ENCODE results near the gene HMCN1.
"Not testable (repeated sequence)": the region's sequence is repeated elsewhere in the genome, so short reads cannot be mapped to it uniquely, and the experiment has no call there.

Gene HMCN1

GRCh38 chr1:186195377-186195931 lies 461.3 kb downstream of the HMCN1 start:
- DNase-seq (ENCODE audit: low read depth, low spot score) = no peak

DNA sequence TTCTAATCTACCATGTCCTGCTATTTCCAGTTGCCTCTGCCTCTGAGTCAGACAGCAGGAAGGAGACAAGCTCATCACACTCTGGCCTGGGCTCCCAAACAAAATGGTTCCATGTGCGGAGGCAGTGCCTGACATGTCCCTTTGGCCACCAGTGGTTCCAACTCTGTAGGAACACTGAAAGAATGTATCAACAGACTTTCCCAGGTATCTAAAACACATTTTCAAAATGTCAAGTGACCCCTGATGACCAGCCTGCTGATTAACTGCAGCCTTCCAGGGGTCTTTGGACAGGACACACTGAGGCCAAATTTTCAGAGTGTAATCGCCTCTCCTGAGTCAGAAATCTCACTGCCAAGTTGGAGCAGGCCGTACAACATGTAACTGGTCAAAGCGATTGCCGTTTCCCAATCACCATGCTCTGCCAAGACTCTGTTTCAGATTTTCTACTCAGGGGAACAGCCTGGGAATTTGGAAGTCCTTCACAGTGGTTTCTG lies 468.1 kb downstream of the HMCN1 start:
- DNase-seq (ENCODE audit: low read depth, low spot score) = no peak

GRCh38 chr1:186202776-186203175 lies 468.6 kb downstream of the HMCN1 start:
- DNase-seq (ENCODE audit: low read depth, low spot score) = no peak

GRCh38 chr1:186206048-186206570 lies 471.9 kb downstream of the HMCN1 start:
- DNase-seq (ENCODE audit: low read depth, low spot score) = no peak

- DNase-seq (ENCODE audit: low read depth, low spot score) = no peak
Observed at GRCh38 chr1:186207391-186208085, 473.3 kb downstream of the HMCN1 start.

DNA sequence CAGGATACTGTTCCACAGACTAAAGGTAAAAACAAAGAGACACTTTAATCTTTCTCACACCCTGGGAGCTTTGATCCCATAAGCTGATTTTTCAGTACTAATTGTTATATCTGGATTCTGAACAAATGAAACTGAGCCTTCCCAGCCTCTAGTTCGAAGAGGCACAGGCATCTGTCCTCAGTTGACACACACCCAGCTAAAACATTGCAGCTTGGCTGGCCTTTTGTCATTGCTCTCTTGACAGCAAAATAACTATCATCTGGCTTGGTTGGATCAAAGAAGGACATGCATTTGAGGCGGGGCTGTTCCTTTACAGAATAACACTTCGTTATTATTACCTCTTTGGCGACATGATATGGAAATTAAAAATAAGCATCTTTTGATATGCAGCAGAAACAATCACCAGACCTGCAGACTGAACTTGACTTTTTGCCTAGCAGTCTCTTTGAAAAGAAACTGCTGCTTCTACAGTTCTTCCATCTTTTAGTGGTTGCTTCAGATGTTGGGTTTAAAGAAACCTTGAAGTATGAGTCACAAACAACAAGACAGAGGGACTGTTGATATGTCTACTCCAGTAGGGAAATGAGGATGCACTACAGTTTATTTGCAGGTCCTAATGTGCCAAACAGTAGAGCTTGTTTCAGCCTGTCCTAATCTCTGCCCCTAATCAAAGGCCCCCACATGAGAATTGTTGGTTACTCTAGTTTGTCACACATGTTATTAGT lies 474.4 kb downstream of the HMCN1 start:
- DNase-seq (ENCODE audit: low read depth, low spot score) = no peak

DNA sequence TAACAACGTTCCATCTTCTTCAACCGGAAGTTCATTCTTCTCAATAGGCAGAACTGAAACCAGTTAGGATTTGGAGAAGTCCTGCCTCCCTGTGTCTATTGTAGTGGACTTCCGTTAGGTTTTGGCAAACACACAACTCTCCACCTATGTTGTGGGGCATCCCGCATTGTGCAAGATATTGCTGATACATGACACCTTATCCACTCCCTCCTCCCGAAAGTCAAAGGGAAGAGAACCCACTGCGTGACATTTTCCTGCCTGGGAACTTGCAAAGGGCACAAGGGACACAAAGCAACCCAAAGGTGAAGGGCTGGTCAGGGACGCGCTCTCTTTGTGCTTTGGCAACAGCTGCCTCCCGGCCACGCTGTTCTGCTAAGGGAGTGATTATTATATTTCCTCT lies 476.1 kb downstream of the HMCN1 start:
- DNase-seq (ENCODE audit: low read depth, low spot score) = no peak

DNA sequence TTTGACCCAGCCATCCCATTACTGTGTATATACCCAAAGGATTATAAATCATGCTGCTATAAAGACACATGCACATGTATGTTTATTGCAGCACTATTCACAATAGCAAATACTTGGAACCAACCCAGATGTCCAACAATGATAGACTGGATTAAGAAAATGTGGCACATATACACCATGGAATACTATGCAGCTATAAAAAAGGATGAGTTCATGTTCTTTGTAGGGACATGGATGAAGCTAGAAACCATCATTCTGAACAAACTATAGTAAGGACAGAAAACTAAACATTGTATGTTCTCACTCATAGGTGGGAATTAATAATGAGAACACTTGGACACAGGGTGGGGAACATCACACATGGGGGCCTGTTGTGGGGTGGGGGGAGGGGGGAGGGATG lies 477.4 kb downstream of the HMCN1 start:
- DNase-seq (ENCODE audit: low read depth, low spot score) = not testable (repeated sequence)

- no peak for DNase-seq (ENCODE audit: low read depth, low spot score)
Observed at GRCh38 chr1:186212568-186213224, 478.5 kb downstream of the HMCN1 start.

GRCh38 chr1:186213225-186213607 lies 479.0 kb downstream of the HMCN1 start:
- DNase-seq (ENCODE audit: low read depth, low spot score) = no peak

- no peak for DNase-seq (ENCODE audit: low read depth, low spot score)
Observed at GRCh38 chr1:186214791-186215190, 480.6 kb downstream of the HMCN1 start.

- no peak for DNase-seq (ENCODE audit: low read depth, low spot score)
Observed at GRCh38 chr1:186215636-186216035, 481.4 kb downstream of the HMCN1 start.

DNA sequence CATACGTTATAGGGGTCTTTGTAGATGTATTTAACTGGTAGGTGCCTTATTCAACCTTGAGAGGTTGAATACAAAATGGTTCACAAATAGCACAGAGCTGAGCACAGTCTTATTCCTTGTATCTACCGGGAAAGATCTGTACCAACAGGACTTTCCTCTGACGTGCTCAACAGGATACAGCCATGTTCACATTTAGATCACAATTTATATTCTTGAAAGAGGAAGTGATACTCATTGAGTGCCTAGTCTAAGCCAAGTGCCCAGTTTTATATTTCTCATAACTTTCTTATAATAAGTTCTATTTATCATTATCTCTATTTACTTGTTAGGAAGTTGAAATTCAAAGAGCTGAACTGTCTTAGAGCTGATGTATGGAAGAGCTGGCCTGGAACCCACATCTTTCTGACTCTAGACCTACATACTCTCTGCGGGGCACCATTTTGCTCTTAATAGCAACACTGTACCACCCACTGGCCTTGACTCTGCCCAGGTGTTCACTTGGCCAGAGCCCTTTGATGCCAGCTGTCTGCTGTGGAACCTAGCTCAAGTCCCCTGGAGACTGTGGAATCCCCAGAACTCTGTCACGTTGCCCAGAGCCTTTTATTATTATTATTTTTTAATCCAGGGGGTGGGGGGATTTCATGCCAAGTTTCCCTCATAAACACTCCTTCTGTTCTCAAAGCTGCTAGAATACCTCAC lies 484.6 kb downstream of the HMCN1 start:
- DNase-seq (ENCODE audit: low read depth, low spot score) = no peak

- DNase-seq (ENCODE audit: low read depth, low spot score) = no peak
Observed at GRCh38 chr1:186220067-186220466, 485.9 kb downstream of the HMCN1 start.

DNA sequence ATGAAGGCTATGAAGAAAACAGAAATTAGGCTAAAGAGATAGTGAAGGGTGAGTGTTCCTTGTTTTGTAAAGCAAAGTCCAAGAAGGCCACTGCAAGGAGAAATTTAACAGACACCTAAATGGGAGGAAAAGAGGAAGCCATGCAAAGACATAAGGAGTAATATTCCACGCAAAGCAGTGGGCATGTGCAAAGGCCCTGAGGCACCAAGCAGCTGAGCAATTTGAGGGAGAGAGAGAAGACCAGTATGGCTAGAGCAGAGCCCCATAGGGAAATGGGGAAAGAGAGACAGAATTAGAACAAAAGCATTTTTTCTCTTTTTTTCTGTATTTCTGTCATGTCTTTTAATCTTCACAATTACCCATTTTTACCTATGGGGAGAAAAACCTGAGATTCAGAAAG lies 486.7 kb downstream of the HMCN1 start:
- DNase-seq (ENCODE audit: low read depth, low spot score) = no peak

DNA sequence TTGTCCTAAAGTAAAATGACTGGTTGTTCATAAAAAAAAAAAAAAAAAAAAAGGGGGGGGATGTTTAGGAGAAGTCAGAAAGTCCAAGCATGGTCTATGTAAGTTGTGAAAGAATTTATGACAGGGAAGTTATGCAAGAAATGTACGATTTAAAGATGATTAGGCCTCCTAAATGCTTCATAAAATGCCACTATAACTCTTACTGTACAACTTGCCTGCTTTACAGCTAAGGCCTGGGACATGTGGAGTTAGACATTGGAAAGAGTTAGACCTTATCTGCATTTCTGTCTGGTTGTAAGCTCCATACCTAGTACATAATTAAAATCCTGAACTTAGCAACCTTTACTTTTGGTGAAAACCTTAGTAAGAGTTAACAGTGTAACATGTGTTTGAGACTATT lies 490.9 kb downstream of the HMCN1 start:
- no peak for DNase-seq (ENCODE audit: low read depth, low spot score)

- DNase-seq (ENCODE audit: low read depth, low spot score) = no peak
Observed at GRCh38 chr1:186228749-186229148, 494.6 kb downstream of the HMCN1 start.

DNA sequence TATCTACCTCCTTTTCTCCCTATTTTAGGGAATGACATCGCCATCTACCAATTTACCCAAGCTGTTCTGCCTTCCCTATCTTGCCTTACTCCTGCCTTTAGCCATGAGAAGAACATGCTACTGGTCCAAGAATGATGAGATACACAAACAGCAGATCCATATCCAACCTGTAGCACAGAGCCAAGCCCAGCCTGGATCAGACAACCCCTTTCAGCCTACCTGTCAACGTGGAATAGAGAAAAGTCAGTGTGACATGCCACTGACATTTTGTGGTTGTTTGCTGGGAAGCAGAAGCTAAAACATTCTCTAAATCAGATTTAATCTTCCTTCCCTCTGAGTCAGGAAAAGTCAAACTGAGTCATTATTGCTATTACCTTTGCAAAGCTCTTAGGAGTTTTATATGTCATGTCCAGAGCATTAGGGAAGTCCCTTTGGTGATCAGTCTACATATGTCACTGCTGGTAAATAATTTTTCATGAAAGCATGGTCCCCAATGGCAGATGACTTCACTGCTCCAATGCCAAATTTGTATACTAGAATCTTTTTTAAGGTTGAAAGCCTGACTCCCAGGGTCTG lies 497.8 kb downstream of the HMCN1 start:
- DNase-seq (ENCODE audit: low read depth, low spot score) = no peak

DNA sequence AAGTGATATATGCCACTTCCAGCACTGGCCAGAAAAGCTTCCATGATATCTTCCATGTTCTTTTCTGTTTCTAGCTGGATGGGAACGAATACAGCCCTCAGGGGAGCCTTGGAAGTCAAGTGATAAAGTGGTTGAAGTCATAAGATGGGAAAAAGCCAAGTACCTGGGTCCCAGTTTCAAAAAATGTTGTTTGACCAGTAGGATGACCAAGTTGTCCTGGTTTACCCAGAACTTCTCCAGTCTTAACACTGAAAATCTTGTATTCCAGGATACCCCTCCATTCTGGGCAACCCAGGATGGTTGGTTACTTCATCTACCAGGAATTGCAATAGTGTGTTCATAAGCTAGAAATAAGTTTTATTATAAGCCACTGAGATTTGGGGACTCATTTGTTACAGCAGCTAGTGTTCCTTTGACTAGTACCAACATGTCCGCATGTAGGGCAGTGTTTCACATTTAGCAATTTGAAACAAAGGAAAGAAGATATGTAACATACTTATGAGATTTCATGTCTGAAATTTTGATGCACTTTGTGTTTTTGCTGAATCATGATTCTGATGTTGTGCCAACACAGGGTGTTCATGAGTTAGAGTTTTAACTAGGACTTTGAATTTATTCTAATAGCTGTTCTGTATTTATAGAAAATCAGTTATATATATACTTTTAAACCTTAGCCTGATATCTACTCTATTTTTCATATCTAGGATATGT lies 500.9 kb downstream of the HMCN1 start:
- DNase-seq (ENCODE audit: low read depth, low spot score) = no peak

GRCh38 chr1:186235696-186236095 lies 501.5 kb downstream of the HMCN1 start:
- no peak for DNase-seq (ENCODE audit: low read depth, low spot score)

DNA sequence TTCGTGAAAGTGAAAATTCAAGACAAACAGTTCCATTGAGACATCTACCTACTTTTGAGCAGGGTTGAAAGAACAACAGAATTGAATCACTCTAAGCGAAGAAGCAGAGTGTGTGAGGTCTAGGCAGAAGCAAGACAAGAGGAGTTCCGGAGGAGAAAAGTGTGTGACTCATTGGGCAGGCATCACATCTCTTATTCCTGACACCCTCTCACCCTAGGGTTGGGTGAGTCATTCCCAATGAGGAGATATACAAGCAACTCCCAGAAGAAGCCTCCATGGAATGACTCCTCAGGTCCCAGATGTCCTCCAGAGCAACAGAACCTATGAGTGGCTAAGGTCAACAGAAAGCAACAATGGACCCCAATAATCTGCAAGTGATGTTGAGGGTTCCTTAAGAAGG lies 502.7 kb downstream of the HMCN1 start:
- no peak for DNase-seq (ENCODE audit: low read depth, low spot score)
